Panc1 (cell line): ENCODE results near the gene TUBA1B. TPM values are rescaled to one million over a fixed set of nuclear protein-coding genes. Genes with fewer than 3 reads are reported as not detected.
"Not testable (repeated sequence)": the region's sequence is repeated elsewhere in the genome, so short reads cannot be mapped to it uniquely, and the experiment has no call there.

Source experiments
- ATAC-seq: fragments of 200-7000 bp; cut with Tn5 transposase; 2 replicates; pipeline ENCODE4 v1.9.1; 2020; ENCODE audit warnings: mild to moderate bottlenecking, moderate library complexity
- BruUV-seq: library from RNA; stranded (reverse); fragments of 400-500 nt; replicated peaks from 2 replicates; lab custom pipeline; 2021; lab: Mats Ljungman, UMichigan
- CTCF ChIA-PET: fragments of 300-600 bp; sonication (Branson Sonifier 250); formaldehyde crosslinking; loops from one replicate; lab custom pipeline; 2022; ENCODE audit warnings: antibody characterized with exemption; lab: Charles Lee
- POLR2A ChIA-PET: fragments of 300-600 bp; sonication (Branson Sonifier 250); formaldehyde crosslinking; loops from one replicate; lab custom pipeline; 2022; ENCODE audit warnings: antibody characterized with exemption; lab: Charles Lee
- DNase-seq: peaks from one replicate; pipeline ENCODE4 v3.0.0-alpha.2; 2010; ENCODE audit warnings: low read depth, low spot score
- H3K27ac ChIP-seq: 2 replicates; pipeline ENCODE4 v1.5.1; 2011; ENCODE audit warnings: mild to moderate bottlenecking, low read length, inconsistent platforms
- H3K27me3 ChIP-seq: fragments of 200-500 bp; sonication (Bioruptor generic); 2 replicates; pipeline ENCODE4 v1.6.0; 2014; ENCODE audit warnings: low read length, inconsistent platforms; ENCODE audit not compliant: control insufficient read depth, insufficient read depth
- H3K36me3 ChIP-seq: fragments of 200-500 bp; sonication (Bioruptor generic); 2 replicates; pipeline ENCODE4 v1.5.1; 2014; ENCODE audit warnings: inconsistent platforms, mild to moderate bottlenecking, low read length, moderate library complexity; ENCODE audit not compliant: control insufficient read depth, insufficient read depth
- H3K4me1 ChIP-seq: 2 replicates; pipeline ENCODE4 v1.5.1; 2011; ENCODE audit warnings: inconsistent platforms, mild to moderate bottlenecking, low read length, moderate library complexity; ENCODE audit not compliant: control insufficient read depth, insufficient read depth
- H3K4me3 ChIP-seq, 2 experiments: 2 replicates each; pipeline ENCODE4 v1.5.1; 2011 to 2012; ENCODE audit warnings: low read depth in 2 of 2, low read length in 2 of 2, mild to moderate bottlenecking in 2 of 2, inconsistent platforms in 1 of 2, moderate library complexity in 1 of 2
- H3K9me3 ChIP-seq: fragments of 200-500 bp; sonication (Bioruptor generic); 2 replicates; pipeline ENCODE4 v1.5.1; 2014; ENCODE audit warnings: low read depth, mild to moderate bottlenecking, inconsistent platforms, low read length, moderate library complexity; ENCODE audit not compliant: control insufficient read depth, insufficient read depth
- CTCF ChIP-seq: fragments of 450-650 bp; IDR thresholded peaks from 2 replicates; pipeline ENCODE4 v1.5.1; 2017; ENCODE audit warnings: mild to moderate bottlenecking
- POLR2AphosphoS5 ChIP-seq: IDR thresholded peaks from 2 replicates; pipeline ENCODE4 v1.6.1; 2012; ENCODE audit warnings: mild to moderate bottlenecking, low read depth, low read length, moderate library complexity
- REST ChIP-seq, 2 experiments: IDR thresholded peaks; 2 replicates each; pipeline ENCODE4 v1.6.1; 2011 to 2012; ENCODE audit warnings: low read depth in 2 of 2, control low read depth in 1 of 2, low read length in 1 of 2, mild to moderate bottlenecking in 1 of 2, moderate library complexity in 1 of 2; ENCODE audit not compliant: insufficient read depth in 1 of 2
- SIN3A ChIP-seq: IDR thresholded peaks from 2 replicates; pipeline ENCODE4 v1.6.1; 2012; ENCODE audit warnings: low read depth, mild to moderate bottlenecking, low read length, moderate library complexity, borderline replicate concordance; ENCODE audit not compliant: insufficient read depth
- TCF7L2 ChIP-seq: IDR thresholded peaks from 2 replicates; pipeline ENCODE4 v1.6.1; 2011; ENCODE audit warnings: mild to moderate bottlenecking, low read depth, low read length, inconsistent platforms
- in situ Hi-C: cut with HindIII; loops from 2 replicates; pipeline ENCODE4 v1.10.0; 2016; ENCODE audit warnings: low sequenced_read_pairs, low pct_unique_long_range_greater_than_20kb
- intact Hi-C: fragments of 100-400 bp; cut with micrococcal nuclease; formaldehyde crosslinking; loops from one replicate; pipeline ENCODE4 v1.10.0; 2022; ENCODE audit not compliant: unreplicated experiment
- total RNA-seq: library from RNA; stranded (reverse); gene quantifications from one replicate; pipeline ENCODE4 v1.2.1, GENCODE V29; 2021; ENCODE audit not compliant: unreplicated experiment

Gene TUBA1B
- total RNA-seq, 1 experiment from 2014 or later = 1,275 TPM

- POLR2A ChIA-PET = no interaction called here
- no peaks in the 10 kb centered on the region for H3K27me3 ChIP-seq
- no peak for ATAC-seq
- H3K27ac ChIP-seq = no peak overlapping the region
- intact Hi-C loops (no loop called here), in situ Hi-C loops (no loop called here)
- no peaks in the 10 kb centered on the region for H3K9me3 ChIP-seq
- H3K4me1 ChIP-seq = no peaks in the 10 kb centered on the region
- no TSS peak for BruUV-seq
- no peaks in the 10 kb centered on the region for H3K36me3 ChIP-seq
- CTCF ChIA-PET = no interaction called here
- no peak for TF ChIP-seq SIN3A
- TF ChIP-seq TCF7L2 = no peak
- no peak for TF ChIP-seq CTCF
- no peak for TF ChIP-seq POLR2AphosphoS5
- TF ChIP-seq REST (IDR thresholded peaks at IDR 0.05; ENCODE audit: insufficient read depth in 1 of 2, low read depth in 2 of 2, low read length in 1 of 2) = no peak
- H3K4me3 ChIP-seq = no peak overlapping the region
- DNase-seq = no peak
Measured at GRCh38 chr12:49165114-49165513, 33.9 kb upstream of the TUBA1B start.

- H3K36me3 ChIP-seq, H3K27me3 ChIP-seq, H3K9me3 ChIP-seq, POLR2A ChIA-PET, H3K4me3 ChIP-seq, CTCF ChIA-PET, in situ Hi-C loops, H3K27ac ChIP-seq, H3K4me1 ChIP-seq, intact Hi-C loops, BruUV-seq, DNase-seq, ATAC-seq: not testable (repeated sequence)
Measured at GRCh38 chr12:49161901-49162300, 30.7 kb upstream of the TUBA1B start.

- no TSS peak for BruUV-seq
- Histone ChIP-seq H3K4me3 (no peak overlapping the region), H3K4me1 (no peaks in the 10 kb centered on the region), H3K27me3 (no peaks in the 10 kb centered on the region), H3K36me3 (no peaks in the 10 kb centered on the region), H3K9me3 (no peaks in the 10 kb centered on the region), H3K27ac (no peak overlapping the region)
- TF ChIP-seq SIN3A = no peak
- TF ChIP-seq REST (IDR thresholded peaks at IDR 0.05; ENCODE audit: insufficient read depth in 1 of 2, low read depth in 2 of 2, low read length in 1 of 2) = no peak
- no peak for TF ChIP-seq CTCF
- POLR2A ChIA-PET = no interaction called here
- ATAC-seq = no peak
- intact Hi-C loops (no loop called here), in situ Hi-C loops (no loop called here)
- no peak for DNase-seq
- CTCF ChIA-PET = no interaction called here
Measured at GRCh38 chr12:49161092-49161795, 30.0 kb upstream of the TUBA1B start.
